Bronchial epithelial cell (primary cell): ENCODE measurements around the gene ENOSF1. TPM values are rescaled to one million over a fixed set of nuclear protein-coding genes. Genes with fewer than 3 reads are reported as not detected.

Experiments
- DNase-seq: peaks from one replicate; pipeline ENCODE4 v3.0.0-alpha.2; 2010; ENCODE audit warnings: low read depth
- FAIRE-seq: peaks from 2 replicates; lab custom pipeline; 2011; peaks lifted over from hg19 to GRCh38; lab: Jason Lieb, UNC
- H3K27me3 ChIP-seq: 2 replicates; pipeline ENCODE4 v1.5.1; 2011; ENCODE audit warnings: low read length; ENCODE audit not compliant: control insufficient read depth, insufficient read depth
- H3K36me3 ChIP-seq: 2 replicates; pipeline ENCODE4 v1.5.1; 2011; ENCODE audit warnings: low read length; ENCODE audit not compliant: control insufficient read depth, insufficient read depth
- H3K4me3 ChIP-seq: 2 replicates; pipeline ENCODE4 v1.5.1; 2011; ENCODE audit warnings: mild to moderate bottlenecking, low read depth, low read length, control low read depth
- total RNA-seq: library from RNA; depleted of rRNA; stranded (reverse); fragments of >200 nt; gene quantifications from 2 replicates; pipeline ENCODE4 v1.2.1, GENCODE V29; 2014
- TF ChIP-seq, protein P1 (sequence below): IDR thresholded peaks from 2 replicates; pipeline ENCODE4 v1.5.1; 2011; ENCODE audit warnings: mild to moderate bottlenecking, moderate library complexity, low read length, control low read depth, inconsistent platforms; ENCODE audit not compliant: insufficient read depth, severe bottlenecking

ENOSF1 gene
- total RNA-seq, 1 donor from 2014 or later, result 25.5 TPM

DNA sequence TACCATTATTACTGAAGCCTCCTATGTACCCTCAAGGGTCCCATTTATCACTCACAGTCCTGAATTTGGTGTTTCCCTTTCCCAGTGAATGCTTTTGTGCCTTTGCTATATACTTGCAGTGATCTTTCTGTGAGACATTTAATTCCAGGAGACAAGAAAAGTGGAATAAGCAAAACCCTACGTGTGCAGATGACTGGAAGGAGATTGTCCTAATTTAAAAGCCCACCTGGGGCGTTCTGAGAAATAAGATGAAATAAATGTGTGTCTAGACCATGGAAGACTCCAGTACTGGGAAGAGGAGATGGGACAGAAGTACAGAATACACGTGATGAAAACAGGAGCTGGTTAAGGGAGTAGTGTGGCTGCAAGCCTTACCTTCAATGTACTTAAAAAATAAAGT is 35.7 kb downstream of the ENOSF1 start:
- Histone ChIP-seq H3K27me3 (no peaks in the 10 kb centered on the region), H3K36me3 (peaks cover 16% of the 10 kb centered on the region), H3K4me3 (no peak overlapping the region)
- FAIRE-seq, result no peak
- no peak for DNase-seq
- TF ChIP-seq, protein P1, sequence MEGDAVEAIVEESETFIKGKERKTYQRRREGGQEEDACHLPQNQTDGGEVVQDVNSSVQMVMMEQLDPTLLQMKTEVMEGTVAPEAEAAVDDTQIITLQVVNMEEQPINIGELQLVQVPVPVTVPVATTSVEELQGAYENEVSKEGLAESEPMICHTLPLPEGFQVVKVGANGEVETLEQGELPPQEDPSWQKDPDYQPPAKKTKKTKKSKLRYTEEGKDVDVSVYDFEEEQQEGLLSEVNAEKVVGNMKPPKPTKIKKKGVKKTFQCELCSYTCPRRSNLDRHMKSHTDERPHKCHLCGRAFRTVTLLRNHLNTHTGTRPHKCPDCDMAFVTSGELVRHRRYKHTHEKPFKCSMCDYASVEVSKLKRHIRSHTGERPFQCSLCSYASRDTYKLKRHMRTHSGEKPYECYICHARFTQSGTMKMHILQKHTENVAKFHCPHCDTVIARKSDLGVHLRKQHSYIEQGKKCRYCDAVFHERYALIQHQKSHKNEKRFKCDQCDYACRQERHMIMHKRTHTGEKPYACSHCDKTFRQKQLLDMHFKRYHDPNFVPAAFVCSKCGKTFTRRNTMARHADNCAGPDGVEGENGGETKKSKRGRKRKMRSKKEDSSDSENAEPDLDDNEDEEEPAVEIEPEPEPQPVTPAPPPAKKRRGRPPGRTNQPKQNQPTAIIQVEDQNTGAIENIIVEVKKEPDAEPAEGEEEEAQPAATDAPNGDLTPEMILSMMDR, result no peak

DNA sequence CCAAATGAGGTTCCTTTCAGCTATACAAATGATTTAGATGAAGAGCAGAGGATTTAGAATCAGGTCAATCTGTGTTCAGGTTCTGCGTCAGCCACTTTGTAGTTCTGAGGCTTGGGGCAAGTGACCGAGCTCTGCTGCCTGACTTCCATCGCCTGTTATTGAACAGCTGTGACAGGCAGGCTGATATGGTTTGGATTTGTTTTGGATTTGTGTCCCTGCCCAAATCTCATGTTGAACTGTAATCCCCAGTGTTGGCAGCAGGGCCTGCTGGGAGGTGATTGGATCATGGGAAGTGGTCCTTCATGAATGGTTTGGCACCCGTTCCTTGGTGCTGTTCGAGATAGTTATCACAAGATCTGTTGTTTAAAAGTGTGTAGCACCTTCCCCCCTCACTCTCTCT is 36.4 kb downstream of the ENOSF1 start:
- FAIRE-seq, result no peak
- Histone ChIP-seq H3K27me3 (no peaks in the 10 kb centered on the region), H3K36me3 (peaks cover 16% of the 10 kb centered on the region), H3K4me3 (no peak overlapping the region)
- TF ChIP-seq, protein P1, result no peak
- DNase-seq, result no peak

DNA sequence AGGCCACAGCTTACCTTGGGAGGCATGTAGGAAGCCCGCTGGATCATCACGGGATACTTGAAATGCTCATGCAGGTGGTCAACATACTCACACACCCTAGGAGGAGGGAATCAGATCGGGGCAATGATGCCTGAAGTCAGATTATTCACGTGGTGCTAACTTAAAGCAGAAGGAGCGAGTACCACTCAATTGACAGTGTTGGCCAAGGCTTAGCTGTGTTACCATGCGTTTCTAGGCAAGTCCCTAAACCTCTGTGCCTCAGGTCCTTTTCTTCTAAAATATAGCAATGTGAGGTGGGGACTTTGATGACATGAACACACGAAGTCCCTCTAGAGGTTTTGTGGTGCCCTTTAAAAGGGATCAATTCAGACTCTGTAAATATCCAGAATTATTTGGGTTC is 37.1 kb downstream of the ENOSF1 start:
- no peak for FAIRE-seq
- DNase-seq, result no peak
- TF ChIP-seq, protein P1, result no peak
- Histone ChIP-seq H3K36me3 (peaks cover 16% of the 10 kb centered on the region), H3K27me3 (no peaks in the 10 kb centered on the region), H3K4me3 (no peak overlapping the region)

DNA sequence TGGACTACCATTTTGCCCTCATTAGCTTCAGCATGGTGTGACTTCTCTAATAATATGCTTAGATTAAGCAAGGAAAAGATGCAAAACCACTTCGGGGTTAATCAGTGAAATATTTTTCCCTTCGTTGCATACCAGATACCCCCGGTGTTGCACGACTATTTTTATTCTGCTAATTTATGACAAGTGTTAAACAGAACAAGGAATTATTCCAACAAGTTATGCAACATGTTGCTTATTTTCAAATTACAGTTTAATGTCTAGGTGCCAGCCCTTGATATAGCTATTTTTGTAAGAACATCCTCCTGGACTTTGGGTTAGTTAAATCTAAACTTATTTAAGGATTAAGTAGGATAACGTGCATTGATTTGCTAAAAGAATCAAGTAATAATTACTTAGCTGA is 38.7 kb downstream of the ENOSF1 start:
- TF ChIP-seq, protein P1, result no peak
- Histone ChIP-seq H3K27me3 (no peaks in the 10 kb centered on the region), H3K4me3 (no peak overlapping the region), H3K36me3 (peaks cover 16% of the 10 kb centered on the region)
- DNase-seq (no peak), FAIRE-seq (no peak)

DNA sequence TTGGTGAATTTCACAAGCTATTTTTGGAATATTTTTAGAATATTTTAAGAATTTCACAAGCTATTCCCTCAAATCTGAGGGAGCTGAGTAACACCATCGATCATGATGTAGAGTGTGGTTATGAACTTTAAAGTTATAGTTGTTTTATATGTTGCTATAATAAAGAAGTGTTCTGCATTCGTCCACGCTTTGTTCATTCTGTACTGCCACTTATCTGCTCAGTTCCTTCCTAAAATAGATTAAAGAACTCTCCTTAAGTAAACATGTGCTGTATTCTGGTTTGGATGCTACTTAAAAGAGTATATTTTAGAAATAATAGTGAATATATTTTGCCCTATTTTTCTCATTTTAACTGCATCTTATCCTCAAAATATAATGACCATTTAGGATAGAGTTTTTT is 39.1 kb downstream of the ENOSF1 start:
- Histone ChIP-seq H3K36me3 (peaks cover 15% of the 10 kb centered on the region), H3K4me3 (no peak overlapping the region), H3K27me3 (no peaks in the 10 kb centered on the region)
- TF ChIP-seq, protein P1, result no peak
- FAIRE-seq (no peak), DNase-seq (no peak)

GRCh38 chr18:671405-671804 is 41.0 kb downstream of the ENOSF1 start:
- TF ChIP-seq, protein P1, result no peak
- FAIRE-seq (no peak), DNase-seq (no peak)
- no peak overlapping the region for H3K4me3 ChIP-seq
- H3K36me3 ChIP-seq, result peaks cover 11% of the 10 kb centered on the region
- no peaks in the 10 kb centered on the region for H3K27me3 ChIP-seq
